Activated CD4-positive, alpha-beta T cell treated with anti-CD3 and anti-CD28 coated beads, Interleukin-2, amount 10 ng/mL, durations not matched to agents 24 days and 14 days (primary cell): ENCODE data around the gene PLAC9. TPM values are rescaled to one million over a fixed set of nuclear protein-coding genes. Genes with fewer than 3 reads are reported as not detected.
A peak's percentile ranks its signal among the peaks of the same experiment; 100 is the strongest.

ENCODE experiments used
- DNase-seq: peaks from one replicate; pipeline ENCODE4 v3.0.0; 2022
- H3K27ac Mint-ChIP-seq: one replicate; pipeline ENCODE4 v1.8.0; 2022; ENCODE audit warnings: mild to moderate bottlenecking, mixed read lengths
- H3K27me3 Mint-ChIP-seq: one replicate; pipeline ENCODE4 v1.8.0; 2022; ENCODE audit warnings: mixed read lengths
- H3K36me3 Mint-ChIP-seq: one replicate; pipeline ENCODE4 v1.8.0; 2022; ENCODE audit warnings: low read depth, mild to moderate bottlenecking, mixed read lengths
- H3K4me1 Mint-ChIP-seq: one replicate; pipeline ENCODE4 v1.8.0; 2021; ENCODE audit warnings: mixed read lengths
- H3K4me3 Mint-ChIP-seq: one replicate; pipeline ENCODE4 v1.8.0; 2022; ENCODE audit warnings: mild to moderate bottlenecking, moderate library complexity, mixed read lengths
- H3K9me3 Mint-ChIP-seq: one replicate; pipeline ENCODE4 v1.8.0; 2021; ENCODE audit warnings: mixed read lengths
- intact Hi-C: fragments of 100-400 bp; cut with micrococcal nuclease; formaldehyde crosslinking; loops from one replicate; pipeline ENCODE4 v1.15.1; 2023
- total RNA-seq: library from RNA; stranded (reverse); gene quantifications from 2 replicates; pipeline ENCODE4 v1.2.3, GENCODE V29; 2022

Gene PLAC9
- total RNA-seq, 1 donor from 2014 or later = not detected

GRCh38 chr10:80188713-80189112, 56.2 kb downstream of the PLAC9 start:
- Mint-ChIP-seq H3K4me3 (peak overlapping the region; percentile 63), H3K4me1 (peaks cover 68% of the 10 kb centered on the region), H3K27me3 (no peaks in the 10 kb centered on the region), H3K27ac (peak overlapping the region; percentile 91), H3K36me3 (peaks cover 26% of the 10 kb centered on the region), H3K9me3 (no peaks in the 10 kb centered on the region)
- DNase-seq = no peak
- intact Hi-C loops = loop anchor here (1.0 to 5.0 kb wide), 4 partner anchors 8 to 111 kb away; partner anchors contain the start of gene TMEM254

- intact Hi-C loops = no loop called here
- no peaks in the 10 kb centered on the region for H3K9me3 Mint-ChIP-seq
- no peaks in the 10 kb centered on the region for H3K27me3 Mint-ChIP-seq
- peaks cover 62% of the 10 kb centered on the region for H3K4me1 Mint-ChIP-seq
- peaks cover 34% of the 10 kb centered on the region for H3K36me3 Mint-ChIP-seq
- peak overlapping the region; percentile 52 for H3K4me3 Mint-ChIP-seq
- DNase-seq = no peak
- peak overlapping the region; percentile 82 for H3K27ac Mint-ChIP-seq
Measured at GRCh38 chr10:80191589-80192270, 59.2 kb downstream of the PLAC9 start.

GRCh38 chr10:80192553-80192952, 60.0 kb downstream of the PLAC9 start:
- Mint-ChIP-seq H3K4me3 (no peak overlapping the region), H3K27me3 (no peaks in the 10 kb centered on the region), H3K9me3 (no peaks in the 10 kb centered on the region), H3K27ac (no peak overlapping the region), H3K36me3 (peaks cover 32% of the 10 kb centered on the region), H3K4me1 (peaks cover 61% of the 10 kb centered on the region)
- no peak for DNase-seq
- intact Hi-C loops = no loop called here

- intact Hi-C loops = no loop called here
- H3K9me3 Mint-ChIP-seq = no peaks in the 10 kb centered on the region
- H3K27ac Mint-ChIP-seq = peak overlapping the region; percentile 35
- H3K4me1 Mint-ChIP-seq = peaks cover 53% of the 10 kb centered on the region
- H3K36me3 Mint-ChIP-seq = peaks cover 30% of the 10 kb centered on the region
- no peak overlapping the region for H3K4me3 Mint-ChIP-seq
- no peak for DNase-seq
- no peaks in the 10 kb centered on the region for H3K27me3 Mint-ChIP-seq
Measured at GRCh38 chr10:80194373-80195045, 62.0 kb downstream of the PLAC9 start.

Other genes with a start within 250 kb of the PLAC9 start
- gene SFTPD, start 183.6 kb upstream of the PLAC9 start, total RNA-seq = not detected in 2 replicates
- 13.1 and 14.8 TPM in 2 replicates for gene TMEM254, start 54.1 kb upstream of the PLAC9 start, total RNA-seq
- 223 and 232 TPM in 2 replicates for gene ANXA11, start 72.8 kb downstream of the PLAC9 start, total RNA-seq
- gene MAT1A, start 156.9 kb downstream of the PLAC9 start, total RNA-seq = not detected in 2 replicates
- gene DYDC1, start 224.0 kb downstream of the PLAC9 start, total RNA-seq = not detected in 2 replicates
- gene DYDC2, start 224.1 kb downstream of the PLAC9 start, total RNA-seq = not detected in 2 replicates